Loucy (cell line): Measurements from ENCODE around the gene TRIM40.
A peak's percentile ranks its signal among the peaks of the same experiment; 100 is the strongest.

Experiments used
- H2AFZ ChIP-seq: fragments of 200-600 bp; sonication (generic); 2 replicates; pipeline ENCODE4 v1.6.0; 2016; ENCODE audit warnings: antibody characterized with exemption, mild to moderate bottlenecking, low read length, moderate library complexity
- H3F3A ChIP-seq: fragments of 200-600 bp; 2 replicates; pipeline ENCODE4 v1.6.0; 2016; ENCODE audit warnings: antibody characterized with exemption, low read depth, mild to moderate bottlenecking
- H3K27me3 ChIP-seq: fragments of 200-600 bp; sonication (generic); 2 replicates; pipeline ENCODE4 v1.6.1; 2014; ENCODE audit warnings: low read length, mild to moderate bottlenecking; ENCODE audit not compliant: insufficient read depth, poor library complexity, severe bottlenecking
- H3K36me3 ChIP-seq: fragments of 200-600 bp; sonication (generic); 2 replicates; pipeline ENCODE4 v1.6.1; 2016; ENCODE audit warnings: low read length; ENCODE audit not compliant: insufficient read depth
- H3K4me1 ChIP-seq: fragments of 200-600 bp; sonication (generic); 2 replicates; pipeline ENCODE4 v1.5.1; 2014; ENCODE audit warnings: low read length, mild to moderate bottlenecking; ENCODE audit not compliant: insufficient read depth, poor library complexity, severe bottlenecking
- H3K4me2 ChIP-seq: fragments of 200-600 bp; sonication (generic); 2 replicates; pipeline ENCODE4 v1.6.0; 2014; ENCODE audit warnings: antibody characterized with exemption, low read length, low read depth, mild to moderate bottlenecking; ENCODE audit not compliant: poor library complexity, severe bottlenecking
- H3K4me3 ChIP-seq: fragments of 200-600 bp; sonication (generic); 2 replicates; pipeline ENCODE4 v1.5.1; 2014; ENCODE audit warnings: low read length, mild to moderate bottlenecking, mixed read lengths; ENCODE audit not compliant: poor library complexity, severe bottlenecking
- H3K79me2 ChIP-seq: fragments of 200-600 bp; sonication (generic); 2 replicates; pipeline ENCODE4 v1.6.1; 2014; ENCODE audit warnings: low read length; ENCODE audit not compliant: insufficient read depth
- H3K9ac ChIP-seq: fragments of 200-600 bp; sonication (generic); 2 replicates; pipeline ENCODE4 v1.6.0; 2014; ENCODE audit warnings: mild to moderate bottlenecking, low read depth, low read length, moderate library complexity; ENCODE audit not compliant: poor library complexity, severe bottlenecking
- H3K9me2 ChIP-seq: fragments of 200-600 bp; sonication (generic); replicated peaks from 2 replicates; pipeline ENCODE4 v1.6.1; 2016; ENCODE audit warnings: low read depth, low read length, mixed read lengths
- H3K9me3 ChIP-seq: fragments of 200-600 bp; sonication (generic); 2 replicates; pipeline ENCODE4 v1.6.1; 2014; ENCODE audit warnings: mild to moderate bottlenecking, antibody characterized with exemption, low read length, low read depth; ENCODE audit not compliant: insufficient read depth
- H4K20me1 ChIP-seq: fragments of 200-600 bp; sonication (generic); 2 replicates; pipeline ENCODE4 v1.6.0; 2014; ENCODE audit warnings: antibody characterized with exemption, low read length, mild to moderate bottlenecking; ENCODE audit not compliant: insufficient read depth, poor library complexity, severe bottlenecking
- CTCF ChIP-seq: fragments of 200-600 bp; sonication (generic); conservative IDR thresholded peaks from 2 replicates; pipeline ENCODE4 v1.5.1; 2014; ENCODE audit warnings: mild to moderate bottlenecking, antibody characterized with exemption, low read length
- EZH2phosphoT487 ChIP-seq: fragments of 200-600 bp; IDR thresholded peaks from 2 replicates; pipeline ENCODE4 v1.6.1; 2018; ENCODE audit warnings: antibody characterized with exemption, mild to moderate bottlenecking, moderate library complexity, borderline replicate concordance

Gene TRIM40

DNA sequence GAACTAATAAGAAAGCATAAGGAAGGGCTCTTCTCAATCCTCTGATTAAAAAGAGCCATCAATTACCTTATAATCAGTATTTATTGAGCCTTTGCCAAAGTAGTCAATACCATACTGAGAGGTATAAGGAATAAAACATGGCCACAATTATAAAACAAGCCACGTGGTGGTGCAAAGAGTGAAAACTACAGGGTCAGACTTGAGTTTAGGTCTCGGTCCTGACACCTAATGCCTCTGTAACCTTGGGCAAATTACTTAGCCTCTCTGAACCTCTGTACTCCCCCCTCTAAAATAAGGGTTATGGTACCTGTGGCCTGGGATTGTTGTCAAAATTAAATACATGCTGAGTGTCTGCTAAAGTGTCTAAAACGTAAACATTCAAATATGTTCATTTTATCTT, 13.3 kb downstream of the TRIM40 start:
- Histone ChIP-seq H3K27me3 (no peaks in the 10 kb centered on the region), H3K4me2 (no peak overlapping the region), H3K4me1 (peaks cover 49% of the 10 kb centered on the region), H3K4me3 (no peak overlapping the region), H3K36me3 (no peaks in the 10 kb centered on the region), H3K9ac (no peak overlapping the region), H3K9me3 (no peaks in the 10 kb centered on the region), H2AFZ (no peak overlapping the region), H3K79me2 (no peaks in the 10 kb centered on the region), H3F3A (no peaks in the 10 kb centered on the region), H3K9me2 (no peaks in the 10 kb centered on the region), H4K20me1 (no peaks in the 10 kb centered on the region)
- no peak for TF ChIP-seq EZH2phosphoT487
- TF ChIP-seq CTCF = 0 out of 2 replicates have a peak, but pooled peaks have one; percentile 9

DNA sequence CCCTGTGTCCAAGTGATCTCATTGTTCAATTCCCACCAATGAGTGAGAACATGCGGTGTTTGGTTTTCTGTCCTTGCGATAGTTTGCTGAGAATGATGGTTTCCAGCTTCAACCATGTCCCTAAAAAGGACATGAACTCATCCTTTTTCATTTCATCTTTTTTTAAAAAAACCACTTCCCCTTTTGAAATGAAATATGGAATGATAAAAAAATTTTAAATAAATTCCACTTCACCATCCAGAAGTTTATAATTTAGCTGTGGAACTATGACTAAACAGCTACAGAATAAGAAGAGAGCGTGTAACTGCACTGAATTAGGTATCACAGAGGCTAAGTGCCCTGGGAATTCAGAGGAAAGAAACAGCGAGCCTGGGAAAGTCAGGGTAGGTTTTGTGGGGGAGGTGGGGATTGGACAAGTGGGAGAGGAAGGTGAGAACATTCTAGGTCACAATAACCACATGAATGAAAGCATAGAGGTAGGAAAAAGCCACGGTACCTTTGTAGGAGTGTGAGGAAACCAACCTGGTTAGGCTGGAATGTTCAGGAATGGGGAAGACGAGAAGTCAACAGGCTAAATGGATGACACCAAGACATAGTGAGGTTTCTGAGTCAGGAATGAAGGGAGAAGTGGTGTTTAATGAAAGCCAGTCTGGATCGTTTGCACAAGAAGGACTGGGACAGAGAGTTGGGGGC, 14.1 kb downstream of the TRIM40 start:
- H3K79me2 ChIP-seq = no peaks in the 10 kb centered on the region
- no peak for TF ChIP-seq CTCF
- no peak for TF ChIP-seq EZH2phosphoT487
- H2AFZ ChIP-seq = no peak overlapping the region
- H3K9ac ChIP-seq = no peak overlapping the region
- no peaks in the 10 kb centered on the region for H3K36me3 ChIP-seq
- H3F3A ChIP-seq = no peaks in the 10 kb centered on the region
- H3K9me2 ChIP-seq = no peaks in the 10 kb centered on the region
- H3K27me3 ChIP-seq = no peaks in the 10 kb centered on the region
- peaks cover 49% of the 10 kb centered on the region for H3K4me1 ChIP-seq
- H4K20me1 ChIP-seq = no peaks in the 10 kb centered on the region
- no peaks in the 10 kb centered on the region for H3K9me3 ChIP-seq
- no peak overlapping the region for H3K4me3 ChIP-seq
- no peak overlapping the region for H3K4me2 ChIP-seq

DNA sequence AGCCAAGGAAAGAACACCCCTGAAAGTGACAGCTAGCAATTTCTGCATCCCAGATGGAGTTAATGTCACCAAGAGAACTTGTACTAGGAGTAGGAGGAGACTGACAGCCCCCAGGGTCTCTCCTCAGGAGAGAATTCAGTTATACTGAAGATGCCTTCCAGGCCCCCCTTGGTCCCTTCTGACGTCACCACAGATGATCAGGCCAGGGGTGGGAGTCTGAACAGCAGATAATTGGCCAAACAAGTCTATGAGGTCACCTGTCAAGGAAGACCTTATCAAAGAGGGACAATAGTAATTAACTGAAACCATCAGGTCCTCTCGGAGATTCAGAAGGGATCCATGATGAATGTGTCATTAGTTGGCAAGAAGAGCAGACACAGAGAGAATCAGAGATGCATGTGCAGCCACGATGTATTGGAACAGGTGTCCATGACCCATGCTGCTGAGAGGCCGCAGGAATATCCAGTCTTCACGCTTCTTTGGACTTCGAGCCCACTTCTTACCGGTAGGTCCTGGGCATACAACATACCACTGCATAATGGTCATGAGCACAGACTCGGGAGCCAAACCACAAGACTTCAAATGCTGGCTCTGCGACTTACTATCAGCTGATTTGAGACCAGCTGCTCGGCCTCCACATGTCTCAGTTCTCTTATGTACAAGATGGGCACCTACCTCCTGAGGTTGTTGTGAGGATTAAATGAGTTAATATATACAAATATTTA, 14.9 kb downstream of the TRIM40 start:
- H3K9me3 ChIP-seq = no peaks in the 10 kb centered on the region
- no peaks in the 10 kb centered on the region for H3K79me2 ChIP-seq
- H3K4me1 ChIP-seq = peaks cover 49% of the 10 kb centered on the region
- H3K4me3 ChIP-seq = no peak overlapping the region
- H2AFZ ChIP-seq = no peak overlapping the region
- peak overlapping the region; percentile 39 for H3K4me2 ChIP-seq
- no peaks in the 10 kb centered on the region for H4K20me1 ChIP-seq
- H3F3A ChIP-seq = no peaks in the 10 kb centered on the region
- TF ChIP-seq EZH2phosphoT487 = no peak
- TF ChIP-seq CTCF = no peak
- no peaks in the 10 kb centered on the region for H3K36me3 ChIP-seq
- no peaks in the 10 kb centered on the region for H3K9me2 ChIP-seq
- no peaks in the 10 kb centered on the region for H3K27me3 ChIP-seq
- H3K9ac ChIP-seq = peak overlapping the region; percentile 54
